Transverse colon (tissue), 4 donors: ENCODE measurements around the gene PSMC1.

Experiments
- CTCF ChIP-seq, 5 experiments: fragments of 200-600 bp in 3 of 5; fragments of 450-650 bp in 2 of 5; sonication (generic) in 3 of 5; IDR thresholded peaks; 1 replicate in 2 of 5; 2 replicates in 3 of 5; pipeline ENCODE4 v1.5.1; 2016 to 2017; ENCODE audit warnings: antibody characterized with exemption in 5 of 5, inconsistent platforms in 3 of 5, mild to moderate bottlenecking in 2 of 5, moderate library complexity in 1 of 5
- EP300 ChIP-seq: sonication (generic); formaldehyde crosslinking; IDR thresholded peaks from one replicate; pipeline ENCODE4 v1.6.1; 2017; ENCODE audit warnings: antibody characterized with exemption, low read depth
- POLR2A ChIP-seq: fragments of 450-650 bp; IDR thresholded peaks from one replicate; pipeline ENCODE4 v1.6.1; 2016; ENCODE audit warnings: antibody characterized with exemption, mild to moderate bottlenecking, moderate library complexity
- POLR2AphosphoS5 ChIP-seq, 3 donors: sonication (generic); formaldehyde crosslinking; IDR thresholded peaks; one replicate each; pipeline ENCODE4 v1.6.1; 2016; ENCODE audit warnings: antibody characterized with exemption in 3 of 3

- no peak for TF ChIP-seq CTCF (IDR thresholded peaks at IDR 0.05)
- TF ChIP-seq POLR2AphosphoS5 (IDR thresholded peaks at IDR 0.05), result no peak
- no peak for TF ChIP-seq EP300
- TF ChIP-seq POLR2A, result no peak
Observed at GRCh38 chr14:90239139-90239538, 17.2 kb upstream of the PSMC1 start.
